Astrocyte (in vitro differentiated cells and primary cell): ENCODE measurements around the gene CLCN4. TPM values are rescaled to one million over a fixed set of nuclear protein-coding genes. Genes with fewer than 3 reads are reported as not detected.

Source experiments
- DNase-seq: peaks from one replicate; pipeline ENCODE4 v3.0.0-alpha.2; 2010; ENCODE audit warnings: low read depth
- FAIRE-seq: peaks from 2 replicates; lab custom pipeline; 2011; peaks lifted over from hg19 to GRCh38; lab: Jason Lieb, UNC
- H2AFZ ChIP-seq: 2 replicates; pipeline ENCODE4 v1.6.0; 2012; ENCODE audit warnings: low read depth, low read length, inconsistent platforms
- H3K27ac ChIP-seq: 2 replicates; pipeline ENCODE4 v1.5.1; 2011; ENCODE audit warnings: low read depth, low read length, inconsistent platforms
- H3K27me3 ChIP-seq: 2 replicates; pipeline ENCODE4 v1.6.0; 2011; ENCODE audit warnings: low read length, inconsistent platforms; ENCODE audit not compliant: insufficient read depth
- H3K36me3 ChIP-seq: 2 replicates; pipeline ENCODE4 v1.5.1; 2011; ENCODE audit warnings: low read length, inconsistent platforms; ENCODE audit not compliant: insufficient read depth
- H3K4me1 ChIP-seq: 2 replicates; pipeline ENCODE4 v1.5.1; 2011; ENCODE audit warnings: low read length, inconsistent platforms; ENCODE audit not compliant: insufficient read depth
- H3K4me2 ChIP-seq: 2 replicates; pipeline ENCODE4 v1.6.0; 2012; ENCODE audit warnings: low read length, inconsistent platforms
- H3K4me3 ChIP-seq: 2 replicates; pipeline ENCODE4 v1.5.1; 2011; ENCODE audit warnings: low read depth, mild to moderate bottlenecking, low read length, inconsistent platforms; ENCODE audit not compliant: insufficient read depth
- H3K79me2 ChIP-seq: 2 replicates; pipeline ENCODE4 v1.6.0; 2012; ENCODE audit warnings: mild to moderate bottlenecking, low read length, inconsistent platforms; ENCODE audit not compliant: insufficient read depth
- H3K9ac ChIP-seq: 2 replicates; pipeline ENCODE4 v1.6.0; 2012; ENCODE audit warnings: mild to moderate bottlenecking, low read length, inconsistent platforms
- H3K9me3 ChIP-seq: 2 replicates; pipeline ENCODE4 v1.5.1; 2012; ENCODE audit warnings: low read depth, mild to moderate bottlenecking, low read length, inconsistent platforms; ENCODE audit not compliant: insufficient read depth
- H4K20me1 ChIP-seq: 2 replicates; pipeline ENCODE4 v1.6.0; 2012; ENCODE audit warnings: low read length, inconsistent platforms; ENCODE audit not compliant: insufficient read depth
- H3K27ac Mint-ChIP-seq: one replicate; pipeline ENCODE4 v1.8.0; 2021; ENCODE audit warnings: mild to moderate bottlenecking, mixed read lengths; ENCODE audit not compliant: unreplicated experiment
- H3K27me3 Mint-ChIP-seq: one replicate; pipeline ENCODE4 v1.8.0; 2021; ENCODE audit warnings: low read depth, mixed read lengths; ENCODE audit not compliant: unreplicated experiment
- H3K36me3 Mint-ChIP-seq: one replicate; pipeline ENCODE4 v1.8.0; 2021; ENCODE audit warnings: low read depth, mixed read lengths; ENCODE audit not compliant: unreplicated experiment
- H3K4me1 Mint-ChIP-seq: one replicate; pipeline ENCODE4 v1.8.0; 2021; ENCODE audit warnings: low read depth, mixed read lengths; ENCODE audit not compliant: unreplicated experiment
- H3K4me3 Mint-ChIP-seq: one replicate; pipeline ENCODE4 v1.8.0; 2021; ENCODE audit warnings: mild to moderate bottlenecking, moderate library complexity, mixed read lengths; ENCODE audit not compliant: unreplicated experiment
- H3K9me3 Mint-ChIP-seq: one replicate; pipeline ENCODE4 v1.8.0; 2021; ENCODE audit warnings: mild to moderate bottlenecking, mixed read lengths; ENCODE audit not compliant: unreplicated experiment
- EZH2 ChIP-seq: IDR thresholded peaks from 2 replicates; pipeline ENCODE4 v1.6.1; 2012; ENCODE audit warnings: mild to moderate bottlenecking, low read length, inconsistent platforms; ENCODE audit not compliant: insufficient read depth
- total RNA-seq: library from RNA; stranded (reverse); gene quantifications from 2 replicates; pipeline ENCODE4 v1.2.1, GENCODE V29; 2021
- TF ChIP-seq, protein P1 (sequence below): IDR thresholded peaks from 2 replicates; pipeline ENCODE4 v1.5.1; 2011; ENCODE audit warnings: low read depth, mild to moderate bottlenecking, inconsistent platforms, low read length, moderate library complexity; ENCODE audit not compliant: insufficient read depth

Gene CLCN4
- total RNA-seq, 1 donor from 2014 or later: 7.2 TPM

DNA sequence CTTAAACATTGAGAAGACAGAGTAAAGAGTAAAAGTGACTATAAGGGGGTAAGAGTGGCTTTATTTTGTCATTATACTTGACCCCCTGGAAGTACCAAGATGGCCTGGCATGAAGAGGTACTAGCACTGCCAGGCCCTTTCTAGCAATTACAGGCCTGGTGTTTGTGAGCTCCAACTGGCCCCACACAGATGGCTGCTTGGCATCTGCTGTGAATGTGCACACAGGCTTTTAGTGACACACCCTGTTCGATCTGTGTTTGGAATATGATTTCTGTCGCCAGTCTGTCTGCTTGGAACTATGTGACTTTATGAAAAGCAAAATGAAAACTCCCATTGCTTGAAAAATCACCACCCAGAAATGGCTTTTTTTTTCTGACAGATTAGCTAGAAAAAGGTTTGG is 123.3 kb downstream of the CLCN4 start:
- Histone ChIP-seq H3K4me1 (no peaks in the 10 kb centered on the region), H2AFZ (no peak overlapping the region), H3K36me3 (no peaks in the 10 kb centered on the region), H4K20me1 (no peaks in the 10 kb centered on the region), H3K9me3 (no peaks in the 10 kb centered on the region), H3K27ac (no peak overlapping the region), H3K79me2 (no peaks in the 10 kb centered on the region), H3K27me3 (peaks cover 3% of the 10 kb centered on the region), H3K4me3 (no peak overlapping the region), H3K9ac (no peak overlapping the region), H3K4me2 (no peak overlapping the region)
- H3K9me3 Mint-ChIP-seq: no peaks in the 10 kb centered on the region
- no peak overlapping the region for H3K27ac Mint-ChIP-seq
- FAIRE-seq: no peak
- no peaks in the 10 kb centered on the region for H3K36me3 Mint-ChIP-seq
- no peaks in the 10 kb centered on the region for H3K4me1 Mint-ChIP-seq
- TF ChIP-seq, protein P1, sequence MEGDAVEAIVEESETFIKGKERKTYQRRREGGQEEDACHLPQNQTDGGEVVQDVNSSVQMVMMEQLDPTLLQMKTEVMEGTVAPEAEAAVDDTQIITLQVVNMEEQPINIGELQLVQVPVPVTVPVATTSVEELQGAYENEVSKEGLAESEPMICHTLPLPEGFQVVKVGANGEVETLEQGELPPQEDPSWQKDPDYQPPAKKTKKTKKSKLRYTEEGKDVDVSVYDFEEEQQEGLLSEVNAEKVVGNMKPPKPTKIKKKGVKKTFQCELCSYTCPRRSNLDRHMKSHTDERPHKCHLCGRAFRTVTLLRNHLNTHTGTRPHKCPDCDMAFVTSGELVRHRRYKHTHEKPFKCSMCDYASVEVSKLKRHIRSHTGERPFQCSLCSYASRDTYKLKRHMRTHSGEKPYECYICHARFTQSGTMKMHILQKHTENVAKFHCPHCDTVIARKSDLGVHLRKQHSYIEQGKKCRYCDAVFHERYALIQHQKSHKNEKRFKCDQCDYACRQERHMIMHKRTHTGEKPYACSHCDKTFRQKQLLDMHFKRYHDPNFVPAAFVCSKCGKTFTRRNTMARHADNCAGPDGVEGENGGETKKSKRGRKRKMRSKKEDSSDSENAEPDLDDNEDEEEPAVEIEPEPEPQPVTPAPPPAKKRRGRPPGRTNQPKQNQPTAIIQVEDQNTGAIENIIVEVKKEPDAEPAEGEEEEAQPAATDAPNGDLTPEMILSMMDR: no peak
- no peak for TF ChIP-seq EZH2
- no peak overlapping the region for H3K4me3 Mint-ChIP-seq
- peaks cover 12% of the 10 kb centered on the region for H3K27me3 Mint-ChIP-seq
- no peak for DNase-seq

DNA sequence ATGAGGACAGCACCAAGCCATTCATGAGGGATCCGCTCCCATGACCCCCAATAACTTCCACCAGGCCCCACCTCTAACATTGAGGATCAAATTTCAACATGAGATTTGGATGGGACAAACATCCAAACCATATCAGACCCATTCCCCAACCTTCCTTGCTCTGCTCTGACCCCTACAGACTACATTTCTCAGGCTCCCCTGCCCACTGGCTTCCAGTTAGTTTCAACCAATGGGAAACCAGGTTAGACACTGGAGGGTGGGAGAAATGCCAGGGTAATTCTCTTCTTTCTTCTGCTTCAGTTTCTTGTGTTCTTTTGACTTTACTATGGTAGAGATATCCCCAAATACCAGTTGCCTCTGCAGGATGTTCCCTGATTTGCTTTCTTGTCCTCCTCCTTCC is 125.7 kb downstream of the CLCN4 start:
- Histone ChIP-seq H3K79me2 (no peaks in the 10 kb centered on the region), H3K36me3 (no peaks in the 10 kb centered on the region), H3K4me2 (no peak overlapping the region), H3K9ac (no peak overlapping the region), H3K4me3 (no peak overlapping the region), H4K20me1 (no peaks in the 10 kb centered on the region), H3K4me1 (no peaks in the 10 kb centered on the region), H3K9me3 (no peaks in the 10 kb centered on the region), H3K27me3 (peaks cover 3% of the 10 kb centered on the region), H3K27ac (no peak overlapping the region), H2AFZ (no peak overlapping the region)
- FAIRE-seq: no peak
- Mint-ChIP-seq H3K27me3 (peaks cover 13% of the 10 kb centered on the region), H3K36me3 (no peaks in the 10 kb centered on the region), H3K4me3 (no peak overlapping the region), H3K9me3 (no peaks in the 10 kb centered on the region), H3K4me1 (no peaks in the 10 kb centered on the region), H3K27ac (no peak overlapping the region)
- DNase-seq: no peak
- no peak for TF ChIP-seq EZH2
- TF ChIP-seq, protein P1: no peak

DNA sequence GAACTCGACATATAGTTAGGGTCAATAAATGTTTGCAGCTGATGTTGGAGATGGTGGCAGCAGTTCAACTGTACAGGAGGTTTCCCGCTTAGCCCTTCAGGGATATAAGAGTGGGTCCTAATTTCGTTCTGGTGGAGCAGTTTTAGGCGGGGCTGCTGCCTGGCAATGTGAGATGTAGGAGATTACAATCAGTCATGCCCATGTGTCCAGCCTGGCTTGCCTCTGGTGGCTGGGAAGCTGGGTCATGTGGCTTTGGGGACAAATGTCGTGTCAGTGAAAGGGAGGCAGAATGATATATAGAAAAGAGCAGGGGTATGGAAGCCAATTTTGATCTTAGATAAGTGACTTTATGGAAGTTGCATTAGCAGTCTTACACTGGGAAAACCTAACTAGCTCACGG is 129.4 kb downstream of the CLCN4 start:
- peaks cover 17% of the 10 kb centered on the region for H3K27me3 Mint-ChIP-seq
- no peaks in the 10 kb centered on the region for H4K20me1 ChIP-seq
- H3K4me1 Mint-ChIP-seq: no peaks in the 10 kb centered on the region
- no peak overlapping the region for H3K27ac ChIP-seq
- no peak for FAIRE-seq
- peaks cover 2% of the 10 kb centered on the region for H3K9me3 Mint-ChIP-seq
- peaks cover 3% of the 10 kb centered on the region for H3K27me3 ChIP-seq
- no peaks in the 10 kb centered on the region for H3K36me3 Mint-ChIP-seq
- no peak for DNase-seq
- H3K4me3 ChIP-seq: no peak overlapping the region
- no peak overlapping the region for H3K27ac Mint-ChIP-seq
- no peaks in the 10 kb centered on the region for H3K36me3 ChIP-seq
- no peaks in the 10 kb centered on the region for H3K9me3 ChIP-seq
- no peak overlapping the region for H2AFZ ChIP-seq
- no peak for TF ChIP-seq EZH2
- TF ChIP-seq, protein P1: no peak
- H3K4me2 ChIP-seq: no peak overlapping the region
- no peak overlapping the region for H3K9ac ChIP-seq
- no peak overlapping the region for H3K4me3 Mint-ChIP-seq
- H3K4me1 ChIP-seq: no peaks in the 10 kb centered on the region
- H3K79me2 ChIP-seq: no peaks in the 10 kb centered on the region

Other genes starting within 250 kb of the CLCN4 start
- 0.36 TPM in 1 of 2 replicates, not detected in the other for gene CLDN34, start 189.6 kb upstream of the CLCN4 start, total RNA-seq